Measurements from ENCODE around the gene ARSJ. TPM values are rescaled to one million over a fixed set of nuclear protein-coding genes. Genes with fewer than 3 reads are reported as not detected.

ARSJ gene
- total RNA-seq, 4 donors from 2014 or later: 18.1 to 26.0 (median 21.2) TPM

DNA sequence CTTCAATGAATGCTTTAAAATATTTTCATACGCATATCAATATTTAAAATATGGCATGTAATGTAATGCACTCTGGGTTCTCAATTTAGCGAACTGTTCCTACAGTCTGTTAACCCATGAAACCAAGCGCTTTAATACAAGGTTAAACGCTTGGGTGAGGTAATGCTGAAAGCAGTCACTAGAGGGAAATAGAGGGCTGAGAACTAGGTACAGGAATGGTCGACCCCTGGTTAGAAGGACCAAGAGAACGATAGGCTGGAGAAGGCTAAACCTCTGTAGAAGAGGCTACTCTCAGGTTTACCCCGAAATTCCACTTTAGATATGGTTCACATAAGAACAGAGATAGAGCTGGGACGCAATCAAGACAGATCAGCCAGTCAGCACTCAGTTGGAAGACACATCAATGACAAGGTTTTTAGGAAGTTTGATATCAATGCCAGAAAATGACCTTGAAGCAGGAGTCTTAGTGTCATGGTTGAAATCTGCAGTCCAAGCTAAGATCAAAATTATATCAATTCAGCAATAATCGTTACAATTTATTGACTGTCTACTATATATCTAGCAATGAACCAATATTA, 26.9 kb downstream of the ARSJ start:
- Histone ChIP-seq H3K9me3 (no peaks in the 10 kb centered on the region), H3K27me3 (no peaks in the 10 kb centered on the region), H3K4me3 (no peak overlapping the region), H3K4me1 (peaks cover 13 to 47% (median 39%) of the 10 kb centered on the region in 4 donors), H3K36me3 (no peaks in the 10 kb centered on the region), H3K27ac (replicated peaks in 1 of 4) (peak overlapping the region in 1 of 4 donors; percentile 72)
- no peak for TF ChIP-seq EP300 (IDR thresholded peaks at IDR 0.05)
- TF ChIP-seq, protein P1, sequence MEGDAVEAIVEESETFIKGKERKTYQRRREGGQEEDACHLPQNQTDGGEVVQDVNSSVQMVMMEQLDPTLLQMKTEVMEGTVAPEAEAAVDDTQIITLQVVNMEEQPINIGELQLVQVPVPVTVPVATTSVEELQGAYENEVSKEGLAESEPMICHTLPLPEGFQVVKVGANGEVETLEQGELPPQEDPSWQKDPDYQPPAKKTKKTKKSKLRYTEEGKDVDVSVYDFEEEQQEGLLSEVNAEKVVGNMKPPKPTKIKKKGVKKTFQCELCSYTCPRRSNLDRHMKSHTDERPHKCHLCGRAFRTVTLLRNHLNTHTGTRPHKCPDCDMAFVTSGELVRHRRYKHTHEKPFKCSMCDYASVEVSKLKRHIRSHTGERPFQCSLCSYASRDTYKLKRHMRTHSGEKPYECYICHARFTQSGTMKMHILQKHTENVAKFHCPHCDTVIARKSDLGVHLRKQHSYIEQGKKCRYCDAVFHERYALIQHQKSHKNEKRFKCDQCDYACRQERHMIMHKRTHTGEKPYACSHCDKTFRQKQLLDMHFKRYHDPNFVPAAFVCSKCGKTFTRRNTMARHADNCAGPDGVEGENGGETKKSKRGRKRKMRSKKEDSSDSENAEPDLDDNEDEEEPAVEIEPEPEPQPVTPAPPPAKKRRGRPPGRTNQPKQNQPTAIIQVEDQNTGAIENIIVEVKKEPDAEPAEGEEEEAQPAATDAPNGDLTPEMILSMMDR (IDR thresholded peaks at IDR 0.05): peak; percentile 60 to 79 (median 69)
- DNase-seq (ENCODE audit: extremely low spot score): no peak
- intact Hi-C loops (cut with DNase I): loop anchor here (10.0 kb wide), 1 partner anchor 122 kb away; no protein-coding TSS in a partner anchor
- 73% methylated on average over 9 of the region's 9 CpGs for WGBS

DNA sequence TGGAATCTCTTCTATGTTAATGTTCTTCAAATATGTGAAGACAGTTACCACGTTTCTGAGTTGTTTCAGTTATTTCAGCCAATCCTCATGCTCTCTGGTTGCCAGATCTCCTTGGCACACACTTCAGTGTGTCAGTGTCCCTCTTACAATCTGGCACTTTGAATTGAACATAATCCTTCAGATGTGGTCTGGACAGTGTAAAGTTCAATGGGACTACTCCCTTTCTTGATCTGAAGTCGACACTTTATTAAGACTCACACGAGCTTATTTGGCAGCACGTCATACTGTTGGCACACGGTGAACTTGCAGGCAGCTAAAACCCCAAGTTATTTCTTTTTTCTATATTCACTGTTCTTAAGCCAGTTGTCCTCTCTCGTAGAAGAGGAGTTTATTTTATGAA, 28.2 kb downstream of the ARSJ start:
- no peak for DNase-seq (ENCODE audit: extremely low spot score)
- intact Hi-C loops (cut with DNase I): loop anchor here (10.0 kb wide), 1 partner anchor 124 kb away; no protein-coding TSS in a partner anchor
- WGBS: 41% methylated on average over 6 of the region's 6 CpGs
- TF ChIP-seq EP300 (IDR thresholded peaks at IDR 0.05) (no peak), POLR2AphosphoS5 (IDR thresholded peaks at IDR 0.05) (peak; percentile 6 to 55)
- Histone ChIP-seq H3K36me3 (no peaks in the 10 kb centered on the region), H3K4me3 (peak overlapping the region in 2 of 4 donors; percentile 12 to 31), H3K4me1 (peaks cover 13 to 41% (median 37%) of the 10 kb centered on the region in 4 donors), H3K9me3 (no peaks in the 10 kb centered on the region), H3K27ac (replicated peaks in 1 of 4) (peak overlapping the region; percentile 63 to 72 (median 64)), H3K27me3 (no peaks in the 10 kb centered on the region)

DNA sequence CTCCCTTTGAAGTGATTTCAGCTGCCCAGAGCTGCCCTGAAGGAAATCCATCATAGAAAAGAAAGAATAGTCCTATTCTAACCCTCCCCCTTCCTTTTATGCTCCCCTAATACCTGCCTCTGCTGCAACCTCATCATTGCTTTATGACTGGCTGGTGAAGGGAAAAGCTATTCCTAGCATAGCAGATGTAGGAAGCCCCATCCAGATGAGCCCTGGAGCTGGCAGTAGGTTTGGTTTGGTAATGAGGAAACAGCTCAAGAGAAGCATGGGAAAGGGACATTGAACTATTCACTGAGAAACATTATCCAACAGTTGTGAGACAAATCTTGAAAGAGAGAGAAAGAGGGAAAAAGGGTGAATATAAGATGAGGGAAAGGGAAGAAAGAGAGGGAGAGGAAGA, 29.2 kb downstream of the ARSJ start:
- TF ChIP-seq POLR2AphosphoS5 (IDR thresholded peaks at IDR 0.05) (no peak), EP300 (IDR thresholded peaks at IDR 0.05) (no peak), POLR2A (IDR thresholded peaks at IDR 0.05; ENCODE audit: low read depth) (no peak)
- TF ChIP-seq, protein P1 (IDR thresholded peaks at IDR 0.05): no peak
- no peaks in the 10 kb centered on the region for H3K27me3 ChIP-seq
- DNase-seq (ENCODE audit: extremely low spot score): no peak
- intact Hi-C loops (cut with DNase I): loop anchor here (10.0 kb wide), 1 partner anchor 125 kb away; no protein-coding TSS in a partner anchor
- H3K36me3 ChIP-seq: no peaks in the 10 kb centered on the region
- H3K27ac ChIP-seq (replicated peaks in 1 of 4): peak overlapping the region in 2 of 4 donors; percentile 64 to 72
- H3K4me3 ChIP-seq: no peak overlapping the region
- H3K9me3 ChIP-seq: no peaks in the 10 kb centered on the region
- peaks cover 13 to 41% (median 33%) of the 10 kb centered on the region in 4 donors for H3K4me1 ChIP-seq

DNA sequence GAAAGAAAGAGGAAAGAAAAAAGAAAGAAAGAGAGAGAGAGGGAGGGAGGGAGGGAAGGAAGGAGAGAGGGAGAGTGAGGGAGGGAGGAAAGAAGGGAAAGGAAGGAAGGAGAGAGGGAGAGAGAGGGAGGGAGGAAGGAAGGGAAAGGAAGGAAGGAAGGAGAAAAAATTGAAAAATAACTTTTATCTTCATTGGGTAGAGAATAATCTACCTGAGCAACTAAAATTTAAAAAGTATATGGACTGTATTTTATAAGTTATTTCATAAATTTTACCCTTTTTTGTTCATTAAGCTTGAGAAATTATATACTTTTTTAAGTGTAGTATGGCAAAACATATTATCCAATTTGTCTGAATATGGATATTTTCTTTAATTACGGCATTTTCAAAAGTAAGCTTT, 32.0 kb downstream of the ARSJ start:
- intact Hi-C loops (cut with DNase I): no loop called here
- DNase-seq (ENCODE audit: extremely low spot score): no peak
- WGBS: 94% methylated on average over 1 of the region's 1 CpG

DNA sequence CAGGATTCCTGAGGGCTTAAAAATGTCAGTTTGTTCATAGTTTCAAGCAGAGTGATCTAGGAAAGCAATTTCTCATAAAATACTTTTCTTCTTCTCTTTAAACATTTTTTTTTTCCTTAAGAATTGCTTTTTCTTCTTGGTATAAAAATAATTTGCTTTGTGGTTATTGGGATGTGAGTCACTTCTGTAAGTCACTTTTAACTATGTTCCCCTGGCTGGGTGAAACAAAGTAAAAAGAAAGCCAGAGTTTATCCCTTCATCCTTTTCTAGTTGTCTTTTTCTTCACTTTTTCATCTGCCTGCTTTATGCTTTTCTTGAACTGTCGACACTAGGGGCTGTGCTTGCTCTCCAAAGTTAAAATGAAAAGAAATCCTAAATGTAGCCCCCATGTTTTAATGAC, 33.5 kb downstream of the ARSJ start:
- Histone ChIP-seq H3K4me1 (peaks cover 3 to 23% (median 20%) of the 10 kb centered on the region in 4 donors), H3K27ac (replicated peaks in 1 of 4) (no peak overlapping the region), H3K9me3 (no peaks in the 10 kb centered on the region), H3K4me3 (no peak overlapping the region), H3K36me3 (no peaks in the 10 kb centered on the region), H3K27me3 (no peaks in the 10 kb centered on the region)
- 84% methylated on average over 1 of the region's 1 CpG for WGBS
- TF ChIP-seq, protein P1 (IDR thresholded peaks at IDR 0.05): no peak
- no peak for TF ChIP-seq EP300 (IDR thresholded peaks at IDR 0.05)
- no peak for TF ChIP-seq POLR2AphosphoS5 (IDR thresholded peaks at IDR 0.05)
- TF ChIP-seq POLR2A (IDR thresholded peaks at IDR 0.05; ENCODE audit: low read depth): no peak
- no peak for DNase-seq (ENCODE audit: extremely low spot score)
- intact Hi-C loops (cut with DNase I): no loop called here

More for the DNA sequence above, 32.0 kb downstream of the ARSJ start:
- no peaks in the 10 kb centered on the region for H3K36me3 ChIP-seq
- no peaks in the 10 kb centered on the region for H3K9me3 ChIP-seq
- H3K27ac ChIP-seq (replicated peaks in 1 of 4): no peak overlapping the region
- TF ChIP-seq, protein P1 (IDR thresholded peaks at IDR 0.05): no peak
- TF ChIP-seq EP300 (IDR thresholded peaks at IDR 0.05): no peak
- no peak for TF ChIP-seq POLR2AphosphoS5 (IDR thresholded peaks at IDR 0.05)
- no peak for TF ChIP-seq POLR2A (IDR thresholded peaks at IDR 0.05; ENCODE audit: low read depth)
- H3K4me1 ChIP-seq: peaks cover 13 to 39% (median 29%) of the 10 kb centered on the region in 4 donors
- no peaks in the 10 kb centered on the region for H3K27me3 ChIP-seq
- H3K4me3 ChIP-seq: no peak overlapping the region

Measured in esophagus muscularis mucosa (tissue), 4 donors.